HG03196 (cell line): ENCODE data around the gene TMTC4.
"Not testable (repeated sequence)": the region's sequence is repeated elsewhere in the genome, so short reads cannot be mapped to it uniquely, and the experiment has no call there.

Experiments used
- ATAC-seq: cut with Tn5 transposase; IDR thresholded peaks from one replicate; pipeline ENCODE4 v1.9.1; 2021; ENCODE audit not compliant: unreplicated experiment

The TMTC4 gene

DNA sequence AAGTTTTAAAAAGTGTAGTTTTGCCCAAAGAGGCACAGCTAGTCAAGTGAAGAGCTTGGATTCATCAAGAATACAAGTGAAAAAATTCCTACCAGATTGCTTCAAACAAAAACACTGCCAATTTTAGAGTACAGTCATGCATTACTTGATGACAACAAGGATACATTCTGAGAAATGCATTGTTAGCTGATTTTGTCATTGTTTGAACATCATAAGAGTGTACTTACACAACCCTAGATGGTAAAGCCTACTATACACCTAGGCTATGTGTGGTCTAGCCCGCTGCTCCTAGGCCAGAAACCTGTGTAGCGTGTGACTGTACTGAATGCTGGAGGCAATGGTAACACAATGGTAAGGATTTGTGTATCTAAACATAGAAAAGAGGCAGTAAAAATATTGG, 41.1 kb downstream of the TMTC4 start:
- ATAC-seq = no peak

DNA sequence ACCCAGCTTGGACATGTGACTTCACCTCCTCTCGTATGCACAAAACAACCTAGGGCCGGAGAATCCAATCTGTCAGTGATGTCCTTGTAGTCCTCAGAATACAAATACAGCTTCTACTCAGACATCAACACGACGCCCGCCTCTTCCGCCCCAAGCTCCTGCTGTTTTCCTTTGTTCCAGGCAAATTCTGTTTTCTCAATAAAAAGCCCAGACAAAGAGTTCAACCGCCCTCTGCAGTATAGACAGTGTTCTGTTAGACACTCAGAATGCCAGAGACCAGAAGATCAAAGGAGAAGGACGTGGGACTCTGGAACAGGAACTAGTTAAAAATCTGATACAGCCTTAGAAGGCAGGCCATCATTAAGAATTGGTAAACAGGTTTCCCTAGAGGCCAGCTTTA, 44.0 kb downstream of the TMTC4 start:
- ATAC-seq = no peak

DNA sequence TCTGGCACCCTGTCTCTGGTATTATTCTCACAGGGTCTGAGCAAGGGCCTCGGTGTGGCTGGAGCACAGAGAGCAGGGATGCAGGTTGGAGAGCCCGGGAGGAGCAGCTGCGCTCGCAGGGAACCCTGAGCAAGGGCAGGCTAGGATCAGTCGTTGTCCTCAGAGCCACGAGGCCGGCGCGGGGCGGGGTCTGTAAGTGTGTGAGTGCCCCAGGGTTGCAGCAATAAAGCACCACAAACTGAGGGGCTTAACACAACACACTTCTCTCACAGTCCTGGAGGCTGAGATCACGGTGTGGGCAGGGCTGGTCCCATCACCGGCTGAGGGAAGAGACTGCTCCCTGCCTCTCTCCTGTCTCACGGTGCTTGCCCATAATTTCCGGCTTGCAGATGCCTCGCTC, 47.5 kb downstream of the TMTC4 start:
- no peak for ATAC-seq

DNA sequence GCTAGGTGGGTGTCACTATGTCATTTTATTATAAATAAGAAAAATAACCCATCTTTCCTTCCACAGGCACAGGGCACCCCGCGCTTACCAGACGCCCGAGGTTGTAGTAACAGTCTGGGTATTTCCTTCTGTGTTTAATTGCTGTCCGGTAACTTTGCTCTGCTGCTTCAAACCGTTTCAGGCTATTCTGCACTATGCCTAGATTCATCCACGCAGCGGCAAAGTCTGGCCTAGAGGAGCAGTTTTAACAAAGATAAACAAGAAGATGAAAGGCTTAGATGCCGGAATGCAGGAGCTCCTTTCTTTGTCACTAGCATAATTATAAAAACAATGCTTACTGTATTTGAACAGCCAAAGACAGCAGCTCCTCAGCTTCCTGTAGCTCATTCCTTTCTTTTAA, 49.1 kb downstream of the TMTC4 start:
- ATAC-seq = no peak

DNA sequence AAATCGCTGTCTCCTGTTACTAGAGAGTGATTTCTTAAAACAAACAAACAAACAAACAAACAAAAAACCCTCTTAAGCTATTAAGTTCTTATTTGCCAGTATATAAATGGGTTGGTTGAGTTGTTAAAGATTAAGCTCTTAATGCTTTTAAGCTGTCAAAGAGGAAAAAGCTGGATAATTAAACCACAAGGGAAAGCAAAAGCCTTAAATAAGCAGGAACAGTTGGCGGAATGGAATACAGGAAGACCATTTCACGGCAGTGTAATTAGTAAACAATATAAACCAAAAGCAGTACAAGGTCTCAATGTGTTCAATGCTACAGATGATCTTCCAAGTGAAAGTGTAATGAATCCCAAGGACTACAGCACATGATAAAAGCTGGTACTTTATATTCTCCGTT, 53.8 kb downstream of the TMTC4 start:
- no peak for ATAC-seq

DNA sequence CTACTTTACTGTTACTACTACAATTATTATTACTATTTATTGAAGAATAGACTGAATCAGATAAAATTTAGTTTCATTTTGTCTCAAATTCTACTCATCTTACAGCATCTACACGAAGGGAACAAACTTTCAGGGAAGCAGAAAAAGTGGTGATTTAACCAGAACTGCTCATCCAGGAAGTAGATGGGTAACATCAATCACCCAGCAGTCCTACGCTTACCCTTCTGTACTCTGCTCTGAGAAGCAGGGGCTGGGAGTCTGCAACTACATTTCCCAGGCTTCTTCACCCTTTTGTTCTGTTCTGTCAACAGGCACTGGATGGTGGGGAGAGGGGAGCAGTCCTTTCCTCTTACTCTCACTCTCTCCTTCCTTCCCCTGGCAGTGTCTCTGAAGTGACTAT, 54.7 kb downstream of the TMTC4 start:
- ATAC-seq = no peak

DNA sequence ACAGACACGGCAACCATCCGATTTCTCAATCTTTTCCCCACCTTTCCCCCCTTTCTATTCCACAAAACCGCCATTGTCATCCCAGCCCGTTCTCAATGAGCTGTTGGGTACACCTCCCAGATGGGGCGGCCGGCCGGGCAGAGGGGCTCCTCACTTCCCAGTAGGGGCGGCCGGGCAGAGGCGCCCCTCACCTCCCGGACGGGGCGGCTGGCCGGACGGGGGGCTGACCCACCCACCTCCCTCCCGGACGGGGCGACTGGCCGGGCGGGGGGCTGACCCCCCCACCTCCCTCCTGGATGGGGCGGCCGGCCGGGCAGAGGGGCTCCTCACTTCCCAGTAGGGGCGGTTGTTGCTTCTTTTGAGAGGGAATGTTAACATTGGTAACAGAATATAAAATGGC, 55.7 kb downstream of the TMTC4 start:
- not testable (repeated sequence) for ATAC-seq

DNA sequence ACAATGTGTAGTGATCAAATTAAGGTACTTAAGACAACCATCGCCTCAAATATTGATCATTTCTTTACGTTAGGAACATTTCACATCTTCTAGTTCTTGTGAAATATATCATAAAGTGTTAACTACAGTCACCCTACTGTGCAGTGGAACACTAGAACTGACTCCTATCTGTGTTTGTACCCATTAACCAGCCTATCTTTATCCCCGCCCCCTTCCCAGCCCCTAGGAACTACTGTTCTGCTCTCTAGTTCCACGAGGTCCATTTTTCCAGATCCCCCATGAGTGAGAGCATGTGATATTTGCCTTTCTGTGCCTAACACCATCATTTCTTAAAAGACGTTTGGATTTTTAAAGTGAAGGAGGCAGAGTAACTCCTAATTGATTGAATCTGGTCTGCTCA, 61.6 kb downstream of the TMTC4 start:
- no peak for ATAC-seq

DNA sequence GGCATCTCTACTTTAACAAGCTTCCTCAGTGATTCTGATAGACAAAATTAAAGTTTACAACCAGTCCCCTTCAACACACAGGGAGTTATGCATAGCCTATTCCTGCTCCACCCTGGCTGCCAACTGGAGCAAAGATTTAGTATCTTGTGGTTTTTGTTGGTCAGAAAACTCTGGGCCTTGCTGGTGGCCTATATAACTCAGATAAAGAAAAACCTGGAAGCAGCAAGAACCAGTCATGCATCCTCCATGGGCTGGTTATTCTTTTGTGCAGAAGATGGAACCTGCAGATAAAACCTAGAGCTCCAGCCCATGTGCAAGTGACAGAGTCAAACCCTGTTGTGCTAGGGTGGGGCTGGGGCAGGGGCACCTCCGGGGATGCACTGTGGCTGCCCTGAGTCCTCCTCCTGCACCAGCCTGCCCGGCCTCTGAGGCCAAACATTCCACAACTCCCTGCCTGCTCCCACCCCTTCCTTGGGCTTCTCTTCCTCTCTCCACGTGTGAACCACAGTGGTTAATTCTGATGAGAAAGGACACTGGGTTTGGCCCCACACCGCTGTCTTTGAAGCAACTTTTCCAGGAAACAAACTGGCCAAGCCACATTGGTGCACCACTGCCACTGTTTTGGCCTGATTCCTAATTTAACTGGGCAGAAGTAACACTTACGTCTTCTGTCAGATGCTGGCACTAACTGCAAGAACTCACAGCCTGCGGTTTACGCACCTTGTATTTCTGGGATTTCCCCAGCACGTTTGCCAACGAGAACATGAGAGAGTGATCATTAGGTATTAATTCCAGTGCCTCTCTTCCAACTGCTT, 62.7 kb downstream of the TMTC4 start:
- ATAC-seq = no peak

DNA sequence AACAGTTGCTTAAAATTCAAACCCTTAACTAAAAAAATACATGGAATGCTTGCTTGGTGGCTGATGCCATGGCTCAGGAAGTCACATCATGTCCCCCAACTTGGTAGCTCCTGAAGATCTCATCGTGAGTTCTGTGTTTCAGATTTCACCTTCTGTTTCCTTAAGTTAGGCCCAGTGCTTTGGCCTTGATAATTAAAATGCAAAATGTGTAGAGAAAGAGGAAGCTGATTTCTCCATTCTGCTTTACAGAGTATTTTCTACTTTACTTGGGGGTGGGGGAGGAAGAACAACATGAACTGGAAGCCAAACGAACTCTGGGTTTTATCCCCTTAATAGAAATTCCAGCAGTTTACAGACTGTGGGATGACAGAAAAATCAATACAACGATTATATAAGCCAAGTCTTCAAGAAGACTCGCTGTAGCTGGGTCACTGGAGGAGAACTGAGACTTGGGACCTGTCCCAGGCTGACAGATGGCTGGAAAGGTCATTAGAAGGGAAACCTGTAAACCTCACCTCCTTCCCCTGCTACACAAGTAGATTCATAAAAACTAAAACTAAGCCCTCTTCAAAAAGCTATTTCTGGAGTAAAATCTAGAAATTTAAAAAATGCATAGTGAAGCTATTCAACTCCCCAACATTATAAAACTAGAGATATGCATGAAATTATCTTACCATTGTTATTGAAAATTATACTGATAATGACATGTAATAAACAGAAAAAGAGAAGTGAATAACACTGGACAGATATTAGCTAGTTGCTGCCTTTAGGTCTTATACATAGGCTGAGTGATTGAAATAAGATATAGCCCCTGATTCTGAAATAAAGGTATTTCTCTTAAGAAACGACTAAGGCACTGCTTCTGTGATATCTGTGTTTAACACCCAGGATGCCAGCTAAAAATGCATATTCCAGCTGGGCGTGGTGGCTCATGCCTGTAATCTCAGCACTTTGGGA, 63.9 kb downstream of the TMTC4 start:
- no peak for ATAC-seq

DNA sequence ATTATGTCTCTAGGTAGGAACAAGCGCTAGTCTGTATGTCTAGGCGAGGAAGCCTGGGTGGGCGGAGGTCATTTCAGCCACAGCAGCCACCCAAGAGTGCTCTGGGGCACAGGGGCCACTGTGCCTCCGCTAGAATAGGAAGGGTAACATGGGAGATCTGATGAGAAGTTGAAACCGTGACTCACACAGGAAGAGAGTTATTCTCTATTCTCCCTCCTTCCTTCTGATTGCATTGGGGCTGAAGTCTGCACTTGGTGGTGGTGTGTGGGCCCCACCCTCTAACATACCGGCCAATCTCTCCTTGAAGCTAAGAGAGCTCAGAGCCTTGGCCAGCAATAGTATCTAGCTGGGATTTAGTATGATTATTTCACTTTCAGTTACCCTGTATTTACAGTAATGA, 65.7 kb downstream of the TMTC4 start:
- ATAC-seq = peak; percentile 93

DNA sequence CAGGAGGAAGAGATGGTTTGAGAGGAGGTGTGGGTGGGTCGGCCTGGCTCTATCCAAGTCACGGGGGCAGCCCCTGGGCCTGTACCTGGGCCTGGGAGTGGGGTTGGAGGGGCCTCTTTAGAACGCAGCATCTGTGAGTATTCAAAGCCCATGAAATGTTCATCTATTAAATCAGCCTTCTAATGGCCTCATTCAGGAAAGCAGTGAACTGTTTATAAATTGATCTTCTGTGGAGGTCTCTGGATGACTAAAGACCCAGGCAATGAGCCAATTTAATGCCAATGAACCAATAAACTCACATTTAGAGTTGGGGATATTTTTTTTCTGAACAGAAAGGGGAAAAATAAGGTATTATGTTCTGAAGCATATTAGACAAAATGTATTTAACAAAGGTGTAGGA, 66.1 kb downstream of the TMTC4 start:
- no peak for ATAC-seq

DNA sequence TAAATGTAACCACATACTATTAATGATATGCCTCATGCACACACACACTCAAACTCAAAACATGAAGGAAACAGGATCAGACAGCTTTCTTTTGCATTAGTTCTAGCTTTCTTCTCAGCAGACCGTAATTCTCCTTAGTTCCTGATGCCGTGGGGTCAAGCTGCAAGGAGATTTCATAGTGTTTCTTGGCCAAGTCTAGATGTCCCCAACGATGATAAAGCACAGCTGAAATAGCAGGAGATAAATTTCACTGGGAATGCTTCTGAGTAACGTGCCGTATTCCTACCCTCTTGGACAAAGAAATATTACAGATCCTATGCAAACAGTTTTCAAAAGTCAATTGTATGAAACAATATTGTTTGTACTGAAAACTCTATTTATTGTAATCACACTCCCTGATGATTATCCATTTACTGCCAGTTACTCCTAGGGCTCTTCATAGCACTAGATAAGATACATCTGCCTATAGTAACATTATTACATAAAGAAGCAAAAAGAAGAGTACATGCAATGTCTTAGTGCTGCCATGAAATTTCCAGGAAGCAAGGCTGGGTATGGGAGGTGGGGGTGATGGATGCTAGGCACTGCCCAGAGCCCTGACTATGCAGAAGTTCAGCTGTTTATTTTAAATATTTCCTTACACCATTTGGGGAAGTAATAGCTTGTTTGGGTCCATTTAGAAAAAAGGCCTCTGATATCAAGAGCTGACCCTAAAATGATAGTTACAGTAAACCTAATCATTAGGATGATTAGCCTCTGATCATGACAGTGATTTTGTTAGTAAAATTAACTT, 69.5 kb downstream of the TMTC4 start:
- no peak for ATAC-seq

DNA sequence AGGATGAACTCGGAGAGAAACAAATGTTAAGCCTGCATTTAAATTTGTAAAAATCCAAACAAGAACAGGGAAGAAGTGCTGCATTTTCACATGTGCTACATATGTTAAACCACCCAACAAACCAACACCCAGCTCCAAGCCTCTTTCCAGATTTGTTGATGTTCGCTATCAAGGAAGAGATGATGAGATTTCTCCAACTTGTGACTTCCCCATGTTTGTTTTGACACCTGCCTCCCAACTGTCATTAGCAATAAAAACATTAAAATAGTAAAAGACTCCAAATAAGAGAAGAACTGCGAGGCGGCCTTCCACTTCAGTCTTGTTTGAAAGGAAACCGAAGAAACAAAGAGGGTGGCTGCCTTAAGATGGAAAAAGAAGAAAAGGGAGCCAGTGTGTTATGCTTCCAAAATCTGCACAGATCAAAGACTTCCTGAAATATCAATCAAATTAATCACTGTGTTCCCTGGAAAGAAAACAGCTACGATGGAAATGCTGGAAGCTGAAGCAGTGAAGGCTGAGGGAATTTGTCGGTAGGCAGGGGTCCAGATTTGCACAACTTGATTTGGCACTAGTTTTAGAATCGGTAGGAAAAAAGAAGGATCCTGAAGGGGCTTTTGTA, 72.0 kb downstream of the TMTC4 start:
- ATAC-seq = no peak

DNA sequence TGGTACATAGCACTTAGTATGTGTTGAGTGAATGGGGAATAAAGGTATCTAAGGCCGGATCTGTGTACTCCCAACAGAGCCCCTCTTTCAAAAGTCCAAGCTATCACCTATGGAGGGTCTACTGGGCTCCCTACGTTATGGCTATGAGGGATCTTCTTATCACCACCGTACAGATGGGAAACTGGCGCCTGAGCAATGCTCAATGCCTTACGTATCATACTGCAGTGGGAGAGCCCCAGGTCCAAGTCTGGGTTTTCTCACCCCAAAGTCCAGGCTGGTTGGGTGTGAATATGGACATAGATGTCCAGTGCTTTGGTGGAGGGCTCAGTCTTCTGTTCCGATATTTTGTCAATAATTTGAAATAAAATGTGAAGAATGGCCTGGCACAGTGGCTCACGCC, 72.9 kb downstream of the TMTC4 start:
- no peak for ATAC-seq

DNA sequence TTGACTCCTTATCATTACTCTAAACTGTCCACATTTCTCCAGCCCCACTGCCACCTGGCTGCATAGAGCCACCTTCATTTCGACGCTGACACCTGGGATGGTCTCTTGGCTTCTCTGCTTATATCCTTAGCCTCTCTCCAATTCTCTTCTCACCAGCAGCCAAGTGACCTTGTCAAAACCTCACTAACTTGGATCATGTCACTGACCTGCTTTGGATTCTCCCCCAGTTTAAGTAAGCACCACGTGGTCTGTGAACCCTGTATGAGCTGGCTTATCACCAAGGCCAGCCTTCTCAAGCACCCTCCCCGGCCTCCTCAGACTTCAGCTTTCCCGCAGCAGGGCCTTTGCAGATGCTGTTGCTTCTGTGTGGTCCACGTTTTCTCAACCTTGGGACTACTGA, 73.7 kb downstream of the TMTC4 start:
- no peak for ATAC-seq

DNA sequence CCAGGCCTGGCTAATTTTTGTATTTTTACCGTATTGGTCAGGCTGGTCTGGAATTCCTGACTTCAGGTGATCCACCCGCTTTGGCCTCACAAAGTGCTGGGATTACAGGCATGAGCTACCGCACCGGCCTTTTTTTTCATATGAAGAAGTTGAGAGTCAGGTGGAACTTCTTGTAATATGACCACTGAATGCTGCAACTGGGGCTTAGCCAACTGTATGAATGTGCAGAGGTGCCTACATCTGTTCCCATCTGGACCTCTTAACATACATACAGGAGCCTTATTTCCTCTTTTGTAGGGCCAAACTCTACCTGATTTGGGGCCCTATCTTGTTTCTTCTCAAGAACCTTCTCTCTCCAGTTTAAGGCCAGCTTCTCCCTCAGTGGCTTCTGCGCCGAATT, 74.1 kb downstream of the TMTC4 start:
- no peak for ATAC-seq

DNA sequence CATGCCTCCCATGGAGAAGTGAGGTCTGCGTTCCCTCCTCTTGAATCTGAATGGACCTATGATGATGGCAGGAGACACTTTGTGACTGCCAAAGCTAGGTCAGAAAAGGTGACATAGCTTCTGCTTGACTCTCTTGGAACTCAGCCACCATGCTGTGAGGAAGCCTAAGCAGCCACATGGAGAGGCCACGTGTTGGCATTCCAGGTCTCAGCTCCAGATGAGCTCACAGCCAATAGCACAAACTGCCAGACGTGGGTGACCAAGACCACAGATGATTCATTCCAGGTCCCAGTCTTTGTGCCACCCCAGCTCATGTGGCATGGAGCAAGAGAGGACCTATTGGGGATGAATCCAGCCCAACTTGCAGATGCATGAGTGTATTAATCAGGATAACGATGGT, 77.3 kb downstream of the TMTC4 start:
- no peak for ATAC-seq

DNA sequence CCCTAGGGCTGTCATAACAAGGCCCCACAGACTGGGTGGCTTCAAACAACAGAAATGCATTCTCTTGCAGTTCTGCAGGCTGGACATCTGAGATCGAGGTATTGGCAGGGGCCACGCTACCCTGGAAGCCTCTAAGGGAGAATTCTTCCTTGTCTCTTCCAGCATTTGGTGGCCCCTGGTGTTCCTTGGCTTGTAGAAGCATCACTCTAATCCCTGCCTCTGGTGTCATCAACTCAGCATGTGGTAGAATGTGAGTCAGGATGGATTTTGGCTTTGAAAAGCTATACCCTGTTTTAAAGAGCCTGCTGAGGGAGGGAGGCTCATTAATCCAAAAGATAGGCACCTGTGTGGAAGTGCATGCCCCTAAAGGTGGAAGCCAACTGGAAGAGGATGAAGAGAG, 78.1 kb downstream of the TMTC4 start:
- ATAC-seq = no peak

DNA sequence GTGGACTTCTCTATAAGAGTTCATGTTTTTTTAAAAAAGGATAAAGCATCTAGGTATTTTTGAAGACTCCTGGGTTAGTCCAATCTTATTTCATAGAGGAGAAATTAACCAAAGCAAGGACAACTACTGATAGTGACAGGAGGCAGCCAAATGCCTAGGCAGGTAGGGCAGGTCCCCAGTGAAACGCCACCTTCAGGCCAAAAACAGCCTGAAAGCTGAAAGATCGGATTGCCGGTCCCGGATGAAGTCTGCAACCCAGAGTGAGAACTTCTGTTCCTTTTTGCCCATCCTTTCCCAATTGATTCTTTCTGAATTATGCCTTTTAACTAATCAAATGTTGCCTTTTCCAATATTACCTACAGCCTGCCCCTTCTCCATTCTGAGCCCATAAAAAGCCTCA, 79.9 kb downstream of the TMTC4 start:
- no peak for ATAC-seq

DNA sequence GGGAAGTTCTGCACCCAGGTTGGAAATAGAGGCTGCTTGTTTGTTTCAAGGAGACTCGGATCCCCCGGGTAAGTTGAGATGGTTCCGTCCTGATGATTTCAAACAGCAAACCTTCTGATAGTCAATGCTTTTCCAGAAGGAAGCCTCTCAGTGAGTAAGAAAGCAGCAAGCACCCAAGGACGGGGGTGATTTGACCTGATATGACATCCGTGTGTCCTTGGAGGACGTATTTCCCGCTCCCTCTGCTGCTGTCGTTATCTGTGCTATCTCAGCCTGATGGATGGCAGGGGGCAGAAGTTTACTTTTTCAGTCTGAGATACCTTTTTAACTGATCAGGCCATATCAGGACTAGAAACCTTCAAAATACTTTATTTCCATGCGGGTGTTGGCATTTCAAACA, 80.3 kb downstream of the TMTC4 start:
- ATAC-seq = no peak
